ENCODE results near the gene ARPC2. TPM values are rescaled to one million over a fixed set of nuclear protein-coding genes. Genes with fewer than 3 reads are reported as not detected.

ARPC2 gene
- polyA plus RNA-seq, 1 donor from 2014 or later, result 167 TPM

DNA sequence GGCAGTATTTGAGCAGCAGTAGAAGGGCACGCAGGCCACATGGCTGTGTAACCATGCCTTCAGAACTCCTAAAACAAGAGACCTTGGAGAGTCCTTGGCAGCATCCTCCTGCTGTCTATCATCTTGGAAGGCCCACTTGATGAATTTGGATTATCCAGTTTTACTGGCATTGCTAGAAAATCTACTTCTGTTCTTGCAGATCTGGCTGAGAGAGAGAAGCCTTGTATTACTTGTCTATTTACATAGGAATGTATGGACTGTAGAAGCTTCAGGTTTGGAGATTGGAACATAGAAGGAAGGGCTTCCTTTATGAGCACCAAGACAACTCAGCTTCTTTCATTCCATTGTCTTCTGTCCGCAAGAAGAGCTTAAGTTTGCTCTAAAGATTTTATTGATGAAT is 27.7 kb downstream of the ARPC2 start:
- Histone ChIP-seq H4K20me1 (ENCODE audit: insufficient read depth) (no peaks in the 10 kb centered on the region), H3K4me3 (ENCODE audit: low read length) (no peak overlapping the region)

DNA sequence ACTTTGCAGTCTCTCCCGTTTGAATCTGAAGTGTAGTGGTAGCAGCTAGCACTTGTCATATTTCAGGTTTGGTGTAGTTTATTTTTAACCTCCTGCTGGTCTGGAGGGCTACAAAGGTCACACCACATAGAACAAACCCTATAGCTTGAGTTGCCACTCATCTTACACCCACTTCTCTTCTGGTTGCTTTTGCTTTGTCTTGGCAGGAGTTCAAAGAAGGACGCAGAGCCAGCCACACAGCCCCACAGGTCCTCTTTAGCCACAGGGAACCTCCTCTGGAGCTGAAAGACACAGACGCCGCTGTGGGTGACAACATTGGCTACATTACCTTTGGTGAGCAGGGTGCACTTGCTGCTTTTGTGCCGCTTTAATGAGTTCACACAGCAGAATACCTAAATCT is 28.2 kb downstream of the ARPC2 start:
- Histone ChIP-seq H2AFZ (ENCODE audit: low read depth, low read length) (no peak overlapping the region), H3K27me3 (ENCODE audit: insufficient read depth, low read depth, low read length) (no peaks in the 10 kb centered on the region), H3F3A (ENCODE audit: insufficient read depth, low read length, poor library complexity, severe bottlenecking) (no peaks in the 10 kb centered on the region), H3K36me3 (ENCODE audit: insufficient read depth, low read length) (peaks cover 12% of the 10 kb centered on the region), H3K79me2 (replicated peaks; ENCODE audit: insufficient read depth, low read length) (no peaks in the 10 kb centered on the region), H4K20me1 (ENCODE audit: insufficient read depth) (no peaks in the 10 kb centered on the region), H3K27ac (ENCODE audit: low read length) (no peak overlapping the region), H3K4me3 (ENCODE audit: low read length) (no peak overlapping the region), H3K9me3 (ENCODE audit: low read length) (no peaks in the 10 kb centered on the region), H3K9ac (ENCODE audit: low read length) (no peak overlapping the region), H3K9me2 (ENCODE audit: insufficient read depth, low read length) (no peaks in the 10 kb centered on the region), H3K4me2 (ENCODE audit: low read length) (no peak overlapping the region)
- TF ChIP-seq, protein P1, sequence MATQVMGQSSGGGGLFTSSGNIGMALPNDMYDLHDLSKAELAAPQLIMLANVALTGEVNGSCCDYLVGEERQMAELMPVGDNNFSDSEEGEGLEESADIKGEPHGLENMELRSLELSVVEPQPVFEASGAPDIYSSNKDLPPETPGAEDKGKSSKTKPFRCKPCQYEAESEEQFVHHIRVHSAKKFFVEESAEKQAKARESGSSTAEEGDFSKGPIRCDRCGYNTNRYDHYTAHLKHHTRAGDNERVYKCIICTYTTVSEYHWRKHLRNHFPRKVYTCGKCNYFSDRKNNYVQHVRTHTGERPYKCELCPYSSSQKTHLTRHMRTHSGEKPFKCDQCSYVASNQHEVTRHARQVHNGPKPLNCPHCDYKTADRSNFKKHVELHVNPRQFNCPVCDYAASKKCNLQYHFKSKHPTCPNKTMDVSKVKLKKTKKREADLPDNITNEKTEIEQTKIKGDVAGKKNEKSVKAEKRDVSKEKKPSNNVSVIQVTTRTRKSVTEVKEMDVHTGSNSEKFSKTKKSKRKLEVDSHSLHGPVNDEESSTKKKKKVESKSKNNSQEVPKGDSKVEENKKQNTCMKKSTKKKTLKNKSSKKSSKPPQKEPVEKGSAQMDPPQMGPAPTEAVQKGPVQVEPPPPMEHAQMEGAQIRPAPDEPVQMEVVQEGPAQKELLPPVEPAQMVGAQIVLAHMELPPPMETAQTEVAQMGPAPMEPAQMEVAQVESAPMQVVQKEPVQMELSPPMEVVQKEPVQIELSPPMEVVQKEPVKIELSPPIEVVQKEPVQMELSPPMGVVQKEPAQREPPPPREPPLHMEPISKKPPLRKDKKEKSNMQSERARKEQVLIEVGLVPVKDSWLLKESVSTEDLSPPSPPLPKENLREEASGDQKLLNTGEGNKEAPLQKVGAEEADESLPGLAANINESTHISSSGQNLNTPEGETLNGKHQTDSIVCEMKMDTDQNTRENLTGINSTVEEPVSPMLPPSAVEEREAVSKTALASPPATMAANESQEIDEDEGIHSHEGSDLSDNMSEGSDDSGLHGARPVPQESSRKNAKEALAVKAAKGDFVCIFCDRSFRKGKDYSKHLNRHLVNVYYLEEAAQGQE (IDR thresholded peaks at IDR 0.05; ENCODE audit: borderline replicate concordance), result no peak
- no peak for TF ChIP-seq TAF1 (IDR thresholded peaks at IDR 0.05; ENCODE audit: low read depth)
- no peak for TF ChIP-seq POLR2AphosphoS5 (IDR thresholded peaks at IDR 0.05)
- no peak for TF ChIP-seq MXI1 (conservative IDR thresholded peaks at IDR 0.05; ENCODE audit: poor library complexity, severe bottlenecking)
- TF ChIP-seq, protein P2, sequence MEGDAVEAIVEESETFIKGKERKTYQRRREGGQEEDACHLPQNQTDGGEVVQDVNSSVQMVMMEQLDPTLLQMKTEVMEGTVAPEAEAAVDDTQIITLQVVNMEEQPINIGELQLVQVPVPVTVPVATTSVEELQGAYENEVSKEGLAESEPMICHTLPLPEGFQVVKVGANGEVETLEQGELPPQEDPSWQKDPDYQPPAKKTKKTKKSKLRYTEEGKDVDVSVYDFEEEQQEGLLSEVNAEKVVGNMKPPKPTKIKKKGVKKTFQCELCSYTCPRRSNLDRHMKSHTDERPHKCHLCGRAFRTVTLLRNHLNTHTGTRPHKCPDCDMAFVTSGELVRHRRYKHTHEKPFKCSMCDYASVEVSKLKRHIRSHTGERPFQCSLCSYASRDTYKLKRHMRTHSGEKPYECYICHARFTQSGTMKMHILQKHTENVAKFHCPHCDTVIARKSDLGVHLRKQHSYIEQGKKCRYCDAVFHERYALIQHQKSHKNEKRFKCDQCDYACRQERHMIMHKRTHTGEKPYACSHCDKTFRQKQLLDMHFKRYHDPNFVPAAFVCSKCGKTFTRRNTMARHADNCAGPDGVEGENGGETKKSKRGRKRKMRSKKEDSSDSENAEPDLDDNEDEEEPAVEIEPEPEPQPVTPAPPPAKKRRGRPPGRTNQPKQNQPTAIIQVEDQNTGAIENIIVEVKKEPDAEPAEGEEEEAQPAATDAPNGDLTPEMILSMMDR (IDR thresholded peaks at IDR 0.05; ENCODE audit: poor library complexity, severe bottlenecking), result no peak
- TF ChIP-seq EZH2 (IDR thresholded peaks at IDR 0.05; ENCODE audit: borderline replicate concordance, insufficient read depth, low read length, poor library complexity, severe bottlenecking), result no peak
- no peak for TF ChIP-seq RAD21 (conservative IDR thresholded peaks at IDR 0.05)
- TF ChIP-seq EP300 (conservative IDR thresholded peaks at IDR 0.05; ENCODE audit: poor library complexity, severe bottlenecking), result no peak
- TF ChIP-seq SMC3 (conservative IDR thresholded peaks at IDR 0.05; ENCODE audit: poor library complexity), result no peak

More for the DNA sequence above, 27.7 kb downstream of the ARPC2 start:
- H3K9me3 ChIP-seq (ENCODE audit: low read length), result no peaks in the 10 kb centered on the region
- H3K79me2 ChIP-seq (replicated peaks; ENCODE audit: insufficient read depth, low read length), result no peaks in the 10 kb centered on the region
- no peak overlapping the region for H2AFZ ChIP-seq (ENCODE audit: low read depth, low read length)
- no peak overlapping the region for H3K9ac ChIP-seq (ENCODE audit: low read length)
- no peak overlapping the region for H3K27ac ChIP-seq (ENCODE audit: low read length)
- no peaks in the 10 kb centered on the region for H3K9me2 ChIP-seq (ENCODE audit: insufficient read depth, low read length)
- H3K4me2 ChIP-seq (ENCODE audit: low read length), result no peak overlapping the region
- no peaks in the 10 kb centered on the region for H3F3A ChIP-seq (ENCODE audit: insufficient read depth, low read length, poor library complexity, severe bottlenecking)
- H3K27me3 ChIP-seq (ENCODE audit: insufficient read depth, low read depth, low read length), result no peaks in the 10 kb centered on the region
- TF ChIP-seq, protein P2 (IDR thresholded peaks at IDR 0.05; ENCODE audit: poor library complexity, severe bottlenecking), result no peak
- TF ChIP-seq RAD21 (conservative IDR thresholded peaks at IDR 0.05), result no peak
- TF ChIP-seq POLR2AphosphoS5 (IDR thresholded peaks at IDR 0.05), result no peak
- no peak for TF ChIP-seq TAF1 (IDR thresholded peaks at IDR 0.05; ENCODE audit: low read depth)
- TF ChIP-seq MXI1 (conservative IDR thresholded peaks at IDR 0.05; ENCODE audit: poor library complexity, severe bottlenecking), result no peak
- TF ChIP-seq, protein P1 (IDR thresholded peaks at IDR 0.05; ENCODE audit: borderline replicate concordance), result no peak
- no peak for TF ChIP-seq SMC3 (conservative IDR thresholded peaks at IDR 0.05; ENCODE audit: poor library complexity)
- no peak for TF ChIP-seq EZH2 (IDR thresholded peaks at IDR 0.05; ENCODE audit: borderline replicate concordance, insufficient read depth, low read length, poor library complexity, severe bottlenecking)
- TF ChIP-seq EP300 (conservative IDR thresholded peaks at IDR 0.05; ENCODE audit: poor library complexity, severe bottlenecking), result no peak
- peaks cover 9% of the 10 kb centered on the region for H3K36me3 ChIP-seq (ENCODE audit: insufficient read depth, low read length)
